SK-N-SH treated with all-trans-retinoic acid at 6 μM for 48 hours (cell line): Measurements from ENCODE around the gene PRR5L.

Experiments
- ATAC-seq: fragments of 200-7000 bp; cut with Tn5 transposase; 3 replicates; pipeline ENCODE4 v1.9.1; 2020; ENCODE audit warnings: mild to moderate bottlenecking, moderate library complexity
- ARNTL ChIP-seq: fragments of 450-650 bp; formaldehyde crosslinking; IDR thresholded peaks from 2 replicates; pipeline ENCODE4 v1.5.0; 2020; ENCODE audit warnings: low read depth, mild to moderate bottlenecking, moderate library complexity, borderline replicate concordance
- BACH2 ChIP-seq: fragments of 250-450 bp; sonication (Bioruptor Pico); IDR thresholded peaks from 2 replicates; pipeline ENCODE4 v1.9.0; 2021; ENCODE audit warnings: mild to moderate bottlenecking, borderline replicate concordance
- CREB5 ChIP-seq: fragments of 250-450 bp; sonication (Bioruptor Pico); IDR thresholded peaks from 2 replicates; pipeline ENCODE4 v1.5.1; 2020; ENCODE audit warnings: low read depth, mild to moderate bottlenecking, moderate library complexity
- CSDC2 ChIP-seq: fragments of 250-450 bp; sonication (Bioruptor Pico); IDR thresholded peaks from 2 replicates; pipeline ENCODE4 v1.5.0; 2020; ENCODE audit warnings: mild to moderate bottlenecking, moderate library complexity
- CSRNP3 ChIP-seq: fragments of 250-450 bp; sonication (Bioruptor Pico); IDR thresholded peaks from 2 replicates; pipeline ENCODE4 v1.5.1; 2021; ENCODE audit warnings: mild to moderate bottlenecking, moderate library complexity
- ESRRG ChIP-seq: fragments of 250-450 bp; sonication (Bioruptor Pico); IDR thresholded peaks from 2 replicates; pipeline ENCODE4 v1.6.1; 2021; ENCODE audit warnings: mild to moderate bottlenecking
- GLIS3 ChIP-seq: fragments of 250-450 bp; sonication (Bioruptor Pico); IDR thresholded peaks from 2 replicates; pipeline ENCODE4 v1.5.0; 2020; ENCODE audit warnings: mild to moderate bottlenecking, moderate library complexity
- ISL1 ChIP-seq: fragments of 250-450 bp; sonication (Bioruptor Pico); IDR thresholded peaks from 2 replicates; pipeline ENCODE4 v2.1.2; 2022; ENCODE audit warnings: mild to moderate bottlenecking, moderate library complexity
- OSR1 ChIP-seq: fragments of 250-450 bp; sonication (Bioruptor Pico); IDR thresholded peaks from 2 replicates; pipeline ENCODE4 v1.8.0; 2022; ENCODE audit warnings: moderate library complexity, mild to moderate bottlenecking, inconsistent platforms
- PPARA ChIP-seq: fragments of 250-450 bp; sonication (Bioruptor Pico); IDR thresholded peaks from 2 replicates; pipeline ENCODE4 v1.5.0; 2020; ENCODE audit warnings: mild to moderate bottlenecking, borderline replicate concordance
- RARB ChIP-seq: fragments of 250-450 bp; sonication (Bioruptor Pico); IDR thresholded peaks from 2 replicates; pipeline ENCODE4 v1.8.0; 2021; ENCODE audit warnings: mild to moderate bottlenecking, moderate library complexity
- SNAI2 ChIP-seq: fragments of 250-450 bp; sonication (Bioruptor Pico); IDR thresholded peaks from 2 replicates; pipeline ENCODE4 v1.5.0; 2020; ENCODE audit warnings: mild to moderate bottlenecking, moderate library complexity
- TCF4 ChIP-seq: fragments of 250-450 bp; sonication (Bioruptor Pico); IDR thresholded peaks from 2 replicates; pipeline ENCODE4 v1.8.0; 2021; ENCODE audit warnings: mild to moderate bottlenecking, moderate library complexity, borderline replicate concordance
- TOX ChIP-seq: fragments of 250-450 bp; sonication (Bioruptor Pico); IDR thresholded peaks from 2 replicates; pipeline ENCODE4 v1.8.0; 2021; ENCODE audit warnings: mild to moderate bottlenecking, moderate library complexity, borderline replicate concordance
- TSHZ2 ChIP-seq: fragments of 250-450 bp; sonication (Bioruptor Pico); IDR thresholded peaks from 2 replicates; pipeline ENCODE4 v1.5.0; 2020; ENCODE audit warnings: mild to moderate bottlenecking, moderate library complexity
- ZC3H10 ChIP-seq: fragments of 250-450 bp; sonication (Bioruptor Pico); IDR thresholded peaks from 2 replicates; pipeline ENCODE4 v1.5.1; 2021; ENCODE audit warnings: mild to moderate bottlenecking, moderate library complexity
- ZFP3 ChIP-seq: fragments of 250-450 bp; sonication (Bioruptor Pico); IDR thresholded peaks from 2 replicates; pipeline ENCODE4 v1.5.0; 2020; ENCODE audit warnings: mild to moderate bottlenecking, moderate library complexity
- ZFP30 ChIP-seq: fragments of 450-650 bp; formaldehyde crosslinking; IDR thresholded peaks from 2 replicates; pipeline ENCODE4 v1.5.0; 2022; ENCODE audit warnings: mild to moderate bottlenecking, moderate library complexity
- ZNF565 ChIP-seq: fragments of 450-650 bp; formaldehyde crosslinking; conservative IDR thresholded peaks from 2 replicates; pipeline ENCODE4 v1.5.0; 2020; ENCODE audit warnings: low read depth, mild to moderate bottlenecking, moderate library complexity
- ZNF70 ChIP-seq: fragments of 450-650 bp; formaldehyde crosslinking; IDR thresholded peaks from 2 replicates; pipeline ENCODE4 v1.5.0; 2020; ENCODE audit warnings: mild to moderate bottlenecking, moderate library complexity
- ZNF8 ChIP-seq: fragments of 450-650 bp; formaldehyde crosslinking; IDR thresholded peaks from 2 replicates; pipeline ENCODE4 v1.5.0; 2020; ENCODE audit warnings: mild to moderate bottlenecking, moderate library complexity
- TF ChIP-seq, protein P1 (sequence below): fragments of 250-450 bp; sonication (Bioruptor Pico); IDR thresholded peaks from 2 replicates; pipeline ENCODE4 v1.8.0; 2020; ENCODE audit warnings: mild to moderate bottlenecking, moderate library complexity, borderline replicate concordance
- TF ChIP-seq, protein P2 (sequence below): fragments of 250-450 bp; sonication (Bioruptor Pico); IDR thresholded peaks from 2 replicates; pipeline ENCODE4 v1.8.0; 2021; ENCODE audit warnings: low read depth, mild to moderate bottlenecking, moderate library complexity, borderline replicate concordance

The PRR5L gene

GRCh38 chr11:36383195-36383594 is 87.1 kb downstream of the PRR5L start (continued):
- TF ChIP-seq, protein P1, sequence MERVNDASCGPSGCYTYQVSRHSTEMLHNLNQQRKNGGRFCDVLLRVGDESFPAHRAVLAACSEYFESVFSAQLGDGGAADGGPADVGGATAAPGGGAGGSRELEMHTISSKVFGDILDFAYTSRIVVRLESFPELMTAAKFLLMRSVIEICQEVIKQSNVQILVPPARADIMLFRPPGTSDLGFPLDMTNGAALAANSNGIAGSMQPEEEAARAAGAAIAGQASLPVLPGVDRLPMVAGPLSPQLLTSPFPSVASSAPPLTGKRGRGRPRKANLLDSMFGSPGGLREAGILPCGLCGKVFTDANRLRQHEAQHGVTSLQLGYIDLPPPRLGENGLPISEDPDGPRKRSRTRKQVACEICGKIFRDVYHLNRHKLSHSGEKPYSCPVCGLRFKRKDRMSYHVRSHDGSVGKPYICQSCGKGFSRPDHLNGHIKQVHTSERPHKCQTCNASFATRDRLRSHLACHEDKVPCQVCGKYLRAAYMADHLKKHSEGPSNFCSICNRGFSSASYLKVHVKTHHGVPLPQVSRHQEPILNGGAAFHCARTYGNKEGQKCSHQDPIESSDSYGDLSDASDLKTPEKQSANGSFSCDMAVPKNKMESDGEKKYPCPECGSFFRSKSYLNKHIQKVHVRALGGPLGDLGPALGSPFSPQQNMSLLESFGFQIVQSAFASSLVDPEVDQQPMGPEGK (CRISPR knock-in tag): no peak

GRCh38 chr11:36385121-36385970 is 89.3 kb downstream of the PRR5L start:
- TF ChIP-seq CSRNP3 (no peak), ZNF565 (no peak), PPARA (no peak), OSR1 (CRISPR knock-in tag) (no peak), SNAI2 (CRISPR knock-in tag) (no peak), BACH2 (CRISPR knock-in tag) (no peak), CSDC2 (CRISPR knock-in tag) (no peak), TCF4 (CRISPR knock-in tag) (no peak), RARB (CRISPR knock-in tag) (no peak), ZC3H10 (CRISPR knock-in tag) (no peak), ARNTL (CRISPR knock-in tag) (no peak), GLIS3 (CRISPR knock-in tag) (no peak), ZFP3 (CRISPR knock-in tag) (no peak), ZNF8 (no peak), ZFP30 (no peak), TSHZ2 (no peak), ESRRG (CRISPR knock-in tag) (no peak), TOX (no peak), ISL1 (CRISPR knock-in tag) (no peak)
- TF ChIP-seq, protein P2, sequence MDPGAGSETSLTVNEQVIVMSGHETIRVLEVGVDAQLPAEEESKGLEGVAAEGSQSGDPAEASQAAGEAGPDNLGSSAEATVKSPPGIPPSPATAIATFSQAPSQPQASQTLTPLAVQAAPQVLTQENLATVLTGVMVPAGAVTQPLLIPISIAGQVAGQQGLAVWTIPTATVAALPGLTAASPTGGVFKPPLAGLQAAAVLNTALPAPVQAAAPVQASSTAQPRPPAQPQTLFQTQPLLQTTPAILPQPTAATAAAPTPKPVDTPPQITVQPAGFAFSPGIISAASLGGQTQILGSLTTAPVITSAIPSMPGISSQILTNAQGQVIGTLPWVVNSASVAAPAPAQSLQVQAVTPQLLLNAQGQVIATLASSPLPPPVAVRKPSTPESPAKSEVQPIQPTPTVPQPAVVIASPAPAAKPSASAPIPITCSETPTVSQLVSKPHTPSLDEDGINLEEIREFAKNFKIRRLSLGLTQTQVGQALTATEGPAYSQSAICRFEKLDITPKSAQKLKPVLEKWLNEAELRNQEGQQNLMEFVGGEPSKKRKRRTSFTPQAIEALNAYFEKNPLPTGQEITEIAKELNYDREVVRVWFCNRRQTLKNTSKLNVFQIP (CRISPR knock-in tag): no peak
- ATAC-seq: no peak

- ATAC-seq: no peak
- no peak for TF ChIP-seq CREB5 (CRISPR knock-in tag)
- TF ChIP-seq TCF4 (CRISPR knock-in tag): no peak
- TF ChIP-seq ZNF8: no peak
- TF ChIP-seq, protein P2 (CRISPR knock-in tag): no peak
- TF ChIP-seq CSDC2 (CRISPR knock-in tag): no peak
- no peak for TF ChIP-seq CSRNP3
- TF ChIP-seq ZNF70: no peak
- no peak for TF ChIP-seq GLIS3 (CRISPR knock-in tag)
- no peak for TF ChIP-seq ZC3H10 (CRISPR knock-in tag)
- TF ChIP-seq SNAI2 (CRISPR knock-in tag): no peak
- no peak for TF ChIP-seq ARNTL (CRISPR knock-in tag)
These were observed 90.3 kb downstream of the PRR5L start for GRCh38 chr11:36386411-36386810.
